HCT116 (cell line): ENCODE results near the gene TFG. TPM values are rescaled to one million over a fixed set of nuclear protein-coding genes. Genes with fewer than 3 reads are reported as not detected.

Experiments used
- ATAC-seq: fragments of 200-7000 bp; cut with Tn5 transposase; 2 replicates; pipeline ENCODE4 v1.9.1; 2020; ENCODE audit warnings: mild to moderate bottlenecking, moderate library complexity
- BruUV-seq: library from RNA; stranded (reverse); fragments of 400-500 nt; replicated peaks from 2 replicates; lab custom pipeline; 2021; lab: Mats Ljungman, UMichigan
- CTCF ChIA-PET: fragments of 300-600 bp; sonication (Branson Sonifier 250); formaldehyde crosslinking; loops from one replicate; lab custom pipeline; 2021; ENCODE audit warnings: antibody characterized with exemption; lab: Charles Lee
- POLR2A ChIA-PET: fragments of 300-600, 350-600 bp; sonication (Branson Sonifier 250); formaldehyde crosslinking; loops from one replicate; lab custom pipeline; 2021; ENCODE audit warnings: antibody characterized with exemption; lab: Charles Lee
- RAD21 ChIA-PET, 2 experiments: fragments of 300-600 bp; sonication (Branson Sonifier 250); formaldehyde crosslinking; loops; one replicate each; lab custom pipeline; 2023; ENCODE audit warnings: low total read pairs in 2 of 2; ENCODE audit not compliant: uncharacterized antibody in 2 of 2, unreplicated experiment in 2 of 2, low non-redundant PET in 1 of 2; lab: Charles Lee
- DNase-seq: peaks from one replicate; pipeline ENCODE4 v3.0.0-alpha.2; 2010; ENCODE audit warnings: low read depth, low spot score
- H2AFZ ChIP-seq: fragments of 200-600 bp; shearing (Covaris generic), sonication (generic); 2 replicates; pipeline ENCODE4 v1.6.1; 2017; ENCODE audit warnings: low read depth, mixed run types, mixed read lengths, antibody characterized with exemption, low read length; ENCODE audit not compliant: poor library complexity, severe bottlenecking
- H3K27ac ChIP-seq: 2 replicates; pipeline ENCODE4 v1.5.1; 2012; ENCODE audit warnings: low read depth, low read length
- H3K27me3 ChIP-seq: fragments of 200-600 bp; sonication (generic); 2 replicates; pipeline ENCODE4 v1.6.1; 2016; ENCODE audit warnings: mixed run types, low read length, mixed read lengths; ENCODE audit not compliant: insufficient read depth
- H3K36me3 ChIP-seq, 2 experiments: fragments of 200-500 bp in 1 of 2; fragments of 200-600 bp in 1 of 2; sonication (Bioruptor generic) in 1 of 2; sonication (generic) in 1 of 2; 2 replicates each; pipeline versions ENCODE4 v1.5.1 to v1.6.1; 2014 to 2016; ENCODE audit warnings: low read length in 2 of 2, inconsistent platforms in 1 of 2, mixed read lengths in 1 of 2, mixed run types in 1 of 2; ENCODE audit not compliant: insufficient read depth in 2 of 2, control insufficient read depth in 1 of 2
- H3K4me1 ChIP-seq, 2 experiments: fragments of 200-600 bp in 1 of 2; sonication (generic) in 1 of 2; 2 replicates each; pipeline versions ENCODE4 v1.5.1 to v1.6.1; 2012 to 2017; ENCODE audit warnings: low read length in 2 of 2, inconsistent platforms in 1 of 2, mild to moderate bottlenecking in 1 of 2, mixed read lengths in 1 of 2, mixed run types in 1 of 2, moderate library complexity in 1 of 2; ENCODE audit not compliant: insufficient read depth in 2 of 2, control insufficient read depth in 1 of 2
- H3K4me2 ChIP-seq: fragments of 200-600 bp; sonication (generic); 2 replicates; pipeline ENCODE4 v1.6.1; 2017; ENCODE audit warnings: mixed run types, low read length, mixed read lengths
- H3K4me3 ChIP-seq, 2 experiments: fragments of 200-600 bp in 1 of 2; sonication (generic) in 1 of 2; replicated peaks in 1 of 2; 2 replicates each; pipeline ENCODE4 v1.5.1; 2011 to 2016; ENCODE audit warnings: low read length in 2 of 2, control low read depth in 1 of 2, low read depth in 1 of 2, mild to moderate bottlenecking in 1 of 2, mixed read lengths in 1 of 2, mixed run types in 1 of 2
- H3K79me2 ChIP-seq: fragments of 200-600 bp; sonication (generic); 2 replicates; pipeline ENCODE4 v1.6.1; 2017; ENCODE audit warnings: mild to moderate bottlenecking, mixed run types, low read length, moderate library complexity, mixed read lengths; ENCODE audit not compliant: insufficient read depth
- H3K9ac ChIP-seq: fragments of 200-600 bp; sonication (generic); 2 replicates; pipeline ENCODE4 v1.6.1; 2016; ENCODE audit warnings: low read length, mixed read lengths
- H3K9me2 ChIP-seq: fragments of 200-600 bp; sonication (generic), shearing (Covaris generic); 2 replicates; pipeline ENCODE4 v1.6.1; 2017; ENCODE audit warnings: mixed run types, mild to moderate bottlenecking, moderate library complexity; ENCODE audit not compliant: insufficient read depth
- H3K9me3 ChIP-seq, 2 experiments: fragments of 200-500 bp in 1 of 2; fragments of 200-600 bp in 1 of 2; sonication (Bioruptor generic) in 1 of 2; sonication (generic) in 1 of 2; 2 replicates each; pipeline ENCODE4 v1.6.1; 2014 to 2017; ENCODE audit warnings: low read length in 2 of 2, mixed read lengths in 2 of 2, inconsistent platforms in 1 of 2, low read depth in 1 of 2, mild to moderate bottlenecking in 1 of 2, mixed run types in 1 of 2, moderate library complexity in 1 of 2; ENCODE audit not compliant: control insufficient read depth in 1 of 2, insufficient read depth in 1 of 2
- H4K20me1 ChIP-seq: fragments of 200-600 bp; sonication (generic), shearing (Covaris generic); 2 replicates; pipeline ENCODE4 v1.6.1; 2017; ENCODE audit warnings: mixed run types, mild to moderate bottlenecking, moderate library complexity; ENCODE audit not compliant: insufficient read depth
- ATF3 ChIP-seq: IDR thresholded peaks from 2 replicates; pipeline ENCODE4 v1.6.1; 2012
- CBX3 ChIP-seq: IDR thresholded peaks from 2 replicates; pipeline ENCODE4 v1.6.1; 2012; ENCODE audit warnings: low read depth
- CEBPB ChIP-seq: IDR thresholded peaks from 2 replicates; pipeline ENCODE4 v1.6.1; 2012; ENCODE audit warnings: low read depth
- ELF1 ChIP-seq: IDR thresholded peaks from 2 replicates; pipeline ENCODE4 v1.6.1; 2012; ENCODE audit warnings: low read depth, borderline replicate concordance
- FOSL1 ChIP-seq: IDR thresholded peaks from 2 replicates; pipeline ENCODE4 v1.6.1; 2012; ENCODE audit warnings: low read depth
- POLR2A ChIP-seq: IDR thresholded peaks from 2 replicates; pipeline ENCODE4 v1.7.0; 2011; ENCODE audit warnings: borderline replicate concordance; ENCODE audit not compliant: insufficient read depth, insufficient read length; ENCODE audit errors: extremely low read depth
- RAD21 ChIP-seq: IDR thresholded peaks from 2 replicates; pipeline ENCODE4 v1.6.1; 2012; ENCODE audit warnings: low read depth, mild to moderate bottlenecking
- SIN3A ChIP-seq: IDR thresholded peaks from 2 replicates; pipeline ENCODE4 v1.6.1; 2012; ENCODE audit warnings: low read depth
- SRF ChIP-seq: IDR thresholded peaks from 2 replicates; pipeline ENCODE4 v1.6.1; 2012; ENCODE audit warnings: low read depth
- TCF7L2 ChIP-seq: IDR thresholded peaks from 2 replicates; pipeline ENCODE4 v1.7.0; 2011; ENCODE audit warnings: borderline replicate concordance, inconsistent platforms; ENCODE audit not compliant: insufficient read depth, insufficient read length; ENCODE audit errors: extremely low read depth
- YY1 ChIP-seq: IDR thresholded peaks from 2 replicates; pipeline ENCODE4 v1.6.1; 2011; ENCODE audit warnings: low read length, low read depth, moderate library complexity, mild to moderate bottlenecking; ENCODE audit not compliant: insufficient replicate concordance; ENCODE audit errors: extremely low read depth
- ZNF274 ChIP-seq: fragments of 200-500 bp; sonication (Bioruptor generic); IDR thresholded peaks from 2 replicates; pipeline ENCODE4 v1.6.1; 2014; ENCODE audit warnings: mild to moderate bottlenecking, low read depth, low read length, inconsistent platforms
- intact Hi-C: fragments of 100-400 bp; cut with micrococcal nuclease; formaldehyde crosslinking; loops from 2 replicates; pipeline ENCODE4 v1.10.0; 2022
- total RNA-seq: library from RNA; stranded (reverse); gene quantifications from one replicate; pipeline ENCODE4 v1.2.1, GENCODE V29; 2021; ENCODE audit not compliant: unreplicated experiment
- TF ChIP-seq, protein P1 (sequence below): IDR thresholded peaks from 2 replicates; pipeline ENCODE4 v1.6.1; 2011; ENCODE audit warnings: mild to moderate bottlenecking, low read length, moderate library complexity; ENCODE audit not compliant: insufficient replicate concordance; ENCODE audit errors: extremely low read depth

The TFG gene
- total RNA-seq, 1 experiment from 2014 or later: 99.1 TPM

DNA sequence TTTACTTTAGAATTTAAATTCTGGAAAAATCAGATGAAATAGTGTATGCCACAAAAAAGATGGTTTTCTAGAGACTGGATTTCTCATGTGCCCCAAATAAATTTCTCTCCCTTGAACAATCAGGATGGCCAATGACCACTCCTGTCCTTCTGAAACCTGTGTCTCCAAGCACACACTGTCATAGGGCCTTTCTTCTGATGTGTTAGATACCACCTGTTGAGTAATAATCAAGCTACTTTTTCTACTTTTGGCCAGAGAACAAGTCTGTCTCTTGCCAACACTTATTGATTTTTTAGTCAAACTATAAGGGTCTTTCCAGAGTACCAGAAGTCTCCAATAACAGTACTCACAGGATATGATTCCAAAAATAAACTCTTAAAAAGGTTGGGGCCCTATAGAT is 16.1 kb upstream of the TFG start:
- Histone ChIP-seq H2AFZ (no peak overlapping the region), H3K9me3 (no peaks in the 10 kb centered on the region), H3K79me2 (no peaks in the 10 kb centered on the region), H4K20me1 (no peaks in the 10 kb centered on the region), H3K9me2 (no peaks in the 10 kb centered on the region), H3K27me3 (no peaks in the 10 kb centered on the region), H3K27ac (no peak overlapping the region), H3K4me2 (no peak overlapping the region), H3K9ac (no peak overlapping the region), H3K4me3 (no peak overlapping the region), H3K4me1 (no peaks in the 10 kb centered on the region), H3K36me3 (no peaks in the 10 kb centered on the region)
- no TSS peak for BruUV-seq
- ChIA-PET POLR2A (no interaction called here), RAD21 (no interaction called here), CTCF (no interaction called here)
- no peak for DNase-seq
- intact Hi-C loops: no loop called here
- no peak for TF ChIP-seq CBX3
- TF ChIP-seq ATF3: no peak
- TF ChIP-seq RAD21: no peak
- no peak for TF ChIP-seq ZNF274
- no peak for TF ChIP-seq ELF1
- no peak for TF ChIP-seq TCF7L2
- ATAC-seq: no peak

GRCh38 chr3:100695696-100696095 is 13.6 kb upstream of the TFG start:
- Histone ChIP-seq H3K27ac (no peak overlapping the region), H4K20me1 (no peaks in the 10 kb centered on the region), H3K27me3 (no peaks in the 10 kb centered on the region), H3K79me2 (no peaks in the 10 kb centered on the region), H3K9ac (no peak overlapping the region), H3K9me2 (no peaks in the 10 kb centered on the region), H3K36me3 (no peaks in the 10 kb centered on the region), H3K4me3 (no peak overlapping the region), H3K4me1 (no peaks in the 10 kb centered on the region), H3K4me2 (no peak overlapping the region), H3K9me3 (no peaks in the 10 kb centered on the region), H2AFZ (no peak overlapping the region)
- POLR2A ChIA-PET: no interaction called here
- no peak for TF ChIP-seq SIN3A
- no peak for TF ChIP-seq FOSL1
- no peak for TF ChIP-seq ELF1
- TF ChIP-seq, protein P1, sequence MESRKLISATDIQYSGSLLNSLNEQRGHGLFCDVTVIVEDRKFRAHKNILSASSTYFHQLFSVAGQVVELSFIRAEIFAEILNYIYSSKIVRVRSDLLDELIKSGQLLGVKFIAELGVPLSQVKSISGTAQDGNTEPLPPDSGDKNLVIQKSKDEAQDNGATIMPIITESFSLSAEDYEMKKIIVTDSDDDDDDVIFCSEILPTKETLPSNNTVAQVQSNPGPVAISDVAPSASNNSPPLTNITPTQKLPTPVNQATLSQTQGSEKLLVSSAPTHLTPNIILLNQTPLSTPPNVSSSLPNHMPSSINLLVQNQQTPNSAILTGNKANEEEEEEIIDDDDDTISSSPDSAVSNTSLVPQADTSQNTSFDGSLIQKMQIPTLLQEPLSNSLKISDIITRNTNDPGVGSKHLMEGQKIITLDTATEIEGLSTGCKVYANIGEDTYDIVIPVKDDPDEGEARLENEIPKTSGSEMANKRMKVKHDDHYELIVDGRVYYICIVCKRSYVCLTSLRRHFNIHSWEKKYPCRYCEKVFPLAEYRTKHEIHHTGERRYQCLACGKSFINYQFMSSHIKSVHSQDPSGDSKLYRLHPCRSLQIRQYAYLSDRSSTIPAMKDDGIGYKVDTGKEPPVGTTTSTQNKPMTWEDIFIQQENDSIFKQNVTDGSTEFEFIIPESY: no peak
- no peak for TF ChIP-seq TCF7L2
- TF ChIP-seq RAD21: no peak
- TF ChIP-seq SRF: no peak
- no peak for TF ChIP-seq POLR2A
- TF ChIP-seq CEBPB: no peak
- no peak for TF ChIP-seq YY1
- intact Hi-C loops: no loop called here
- CTCF ChIA-PET: no interaction called here
- ATAC-seq (no peak), DNase-seq (no peak)
- no TSS peak for BruUV-seq
- RAD21 ChIA-PET: no interaction called here
